ENCODE measurements around the gene ASTN2.

DNA sequence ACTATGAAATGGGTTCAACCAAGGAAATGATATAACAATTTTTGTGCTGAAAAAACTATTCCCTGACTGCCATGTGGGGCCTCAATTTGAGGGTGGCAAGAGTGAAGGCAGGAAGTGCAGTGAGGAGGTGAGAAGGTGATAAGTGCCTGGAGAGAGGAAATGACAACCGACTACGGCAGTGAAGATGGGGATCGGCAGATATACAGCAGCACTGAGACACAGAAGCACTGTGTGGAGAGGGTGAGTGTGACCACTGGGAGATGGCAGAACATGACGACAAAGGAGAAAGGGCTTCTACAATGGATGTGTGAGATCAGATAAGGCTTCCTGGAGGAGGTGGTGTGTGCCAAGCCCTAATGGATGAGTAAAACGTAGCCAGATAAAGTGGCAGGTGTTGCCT is 456.0 kb downstream of the ASTN2 start:
- TF ChIP-seq, protein P1, sequence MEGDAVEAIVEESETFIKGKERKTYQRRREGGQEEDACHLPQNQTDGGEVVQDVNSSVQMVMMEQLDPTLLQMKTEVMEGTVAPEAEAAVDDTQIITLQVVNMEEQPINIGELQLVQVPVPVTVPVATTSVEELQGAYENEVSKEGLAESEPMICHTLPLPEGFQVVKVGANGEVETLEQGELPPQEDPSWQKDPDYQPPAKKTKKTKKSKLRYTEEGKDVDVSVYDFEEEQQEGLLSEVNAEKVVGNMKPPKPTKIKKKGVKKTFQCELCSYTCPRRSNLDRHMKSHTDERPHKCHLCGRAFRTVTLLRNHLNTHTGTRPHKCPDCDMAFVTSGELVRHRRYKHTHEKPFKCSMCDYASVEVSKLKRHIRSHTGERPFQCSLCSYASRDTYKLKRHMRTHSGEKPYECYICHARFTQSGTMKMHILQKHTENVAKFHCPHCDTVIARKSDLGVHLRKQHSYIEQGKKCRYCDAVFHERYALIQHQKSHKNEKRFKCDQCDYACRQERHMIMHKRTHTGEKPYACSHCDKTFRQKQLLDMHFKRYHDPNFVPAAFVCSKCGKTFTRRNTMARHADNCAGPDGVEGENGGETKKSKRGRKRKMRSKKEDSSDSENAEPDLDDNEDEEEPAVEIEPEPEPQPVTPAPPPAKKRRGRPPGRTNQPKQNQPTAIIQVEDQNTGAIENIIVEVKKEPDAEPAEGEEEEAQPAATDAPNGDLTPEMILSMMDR (conservative IDR thresholded peaks at IDR 0.05 in 1 of 2, IDR thresholded peaks at IDR 0.05 in 1 of 2; ENCODE audit: extremely low read depth in 1 of 2, insufficient read depth in 1 of 2, low read depth in 1 of 2, low read length in 2 of 2), result no peak
- no peak for TF ChIP-seq EZH2 (IDR thresholded peaks at IDR 0.05; ENCODE audit: borderline replicate concordance, low read length)
